ENCODE measurements around the gene IGLL5. TPM values are rescaled to one million over a fixed set of nuclear protein-coding genes. Genes with fewer than 3 reads are reported as not detected.

The IGLL5 gene
- polyA plus RNA-seq, 1 donor from 2014 or later = 195 TPM

- H3K4me1 Mint-ChIP-seq = peaks cover 33 to 38% (median 36%) of the 10 kb centered on the region in 3 donors
- peak overlapping the region; percentile 32 to 85 (median 54) for H3K27ac Mint-ChIP-seq
- peak overlapping the region in 2 of 4 donors; percentile 44 to 79 for H3K4me3 Mint-ChIP-seq
Observed at GRCh38 chr22:22943521-22944267, 56.1 kb downstream of the IGLL5 start.

GRCh38 chr22:22944268-22944985 is 56.8 kb downstream of the IGLL5 start:
- Mint-ChIP-seq H3K4me3 (no peak overlapping the region), H3K9me3 (no peaks in the 10 kb centered on the region), H3K4me1 (peaks cover 29 to 32% (median 32%) of the 10 kb centered on the region in 3 donors), H3K36me3 (no peaks in the 10 kb centered on the region), H3K27me3 (peaks cover 18% of the 10 kb centered on the region), H3K27ac (peak overlapping the region in 2 of 3 donors; percentile 28 to 54)

More at GRCh38 chr22:22943521-22944267, 56.1 kb downstream of the IGLL5 start:
- Mint-ChIP-seq H3K9me3 (no peaks in the 10 kb centered on the region), H3K27me3 (peaks cover 21% of the 10 kb centered on the region), H3K36me3 (no peaks in the 10 kb centered on the region)

DNA sequence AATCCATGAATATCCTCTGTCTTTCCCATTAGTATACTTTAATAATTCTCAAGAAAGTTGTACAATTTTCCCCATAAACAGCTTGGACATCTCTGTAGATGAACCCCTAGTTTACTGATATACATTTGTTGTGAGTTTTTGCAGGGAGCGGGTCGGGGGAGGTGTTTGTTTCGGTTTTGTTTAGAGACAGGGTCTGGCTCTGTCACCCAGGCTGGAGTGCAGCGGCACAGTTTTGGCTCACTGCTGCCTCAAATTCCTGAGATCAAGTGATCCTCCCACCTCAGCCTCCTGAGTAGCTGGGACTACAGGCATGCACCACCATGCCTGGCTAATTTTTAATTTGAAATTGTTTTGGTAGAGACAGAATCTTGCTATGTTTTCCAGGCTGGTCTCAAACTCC is 57.6 kb downstream of the IGLL5 start:
- Mint-ChIP-seq H3K36me3 (no peaks in the 10 kb centered on the region), H3K4me3 (peak overlapping the region in 1 of 4 donors; percentile 65), H3K27me3 (peaks cover 18% of the 10 kb centered on the region), H3K27ac (peak overlapping the region in 2 of 3 donors; percentile 16 to 72), H3K9me3 (no peaks in the 10 kb centered on the region), H3K4me1 (peaks cover 22 to 25% (median 24%) of the 10 kb centered on the region in 3 donors)

Other genes with a start within 250 kb of the IGLL5 start
- gene GGTLC2, start 243.2 kb upstream of the IGLL5 start, polyA plus RNA-seq = not detected
- gene GNAZ, start 182.7 kb downstream of the IGLL5 start, polyA plus RNA-seq = 2.0 TPM